HL-60 (cell line): ENCODE measurements around the gene DPY30.
"Not testable (repeated sequence)": the region's sequence is repeated elsewhere in the genome, so short reads cannot be mapped to it uniquely, and the experiment has no call there.

Source experiments
- CTCF ChIP-seq: IDR thresholded peaks from one replicate; pipeline ENCODE4 v1.5.1; 2011; ENCODE audit warnings: low read length, control low read depth, inconsistent platforms; ENCODE audit not compliant: insufficient read depth
- POLR2AphosphoS5 ChIP-seq: IDR thresholded peaks from 2 replicates; pipeline ENCODE4 v1.6.1; 2012; ENCODE audit warnings: low read depth
- TF ChIP-seq, protein P1 (sequence below): IDR thresholded peaks from 2 replicates; pipeline ENCODE4 v1.6.1; 2012; ENCODE audit warnings: low read depth; ENCODE audit not compliant: insufficient replicate concordance

DNA sequence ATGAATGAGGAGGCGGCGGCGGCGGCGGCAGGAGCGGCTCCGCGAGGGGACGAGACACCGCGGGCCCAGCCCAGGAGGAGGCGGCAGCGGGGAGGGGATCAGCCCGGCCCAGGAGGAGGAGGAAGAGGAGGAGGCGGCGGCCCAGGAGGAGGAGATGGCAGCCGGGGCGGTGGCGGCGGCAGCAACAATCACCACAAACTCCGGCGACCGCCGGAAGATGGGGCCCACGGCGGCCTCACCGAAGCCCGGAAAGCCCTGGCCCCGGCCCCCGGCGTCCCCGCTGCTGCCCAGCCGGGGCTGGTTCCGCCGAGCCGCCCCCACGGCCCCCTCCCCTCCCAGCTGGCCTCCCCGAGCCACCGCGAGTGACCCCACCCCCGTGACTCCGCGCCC lies 29.3 kb downstream of the DPY30 start:
- TF ChIP-seq, protein P1, sequence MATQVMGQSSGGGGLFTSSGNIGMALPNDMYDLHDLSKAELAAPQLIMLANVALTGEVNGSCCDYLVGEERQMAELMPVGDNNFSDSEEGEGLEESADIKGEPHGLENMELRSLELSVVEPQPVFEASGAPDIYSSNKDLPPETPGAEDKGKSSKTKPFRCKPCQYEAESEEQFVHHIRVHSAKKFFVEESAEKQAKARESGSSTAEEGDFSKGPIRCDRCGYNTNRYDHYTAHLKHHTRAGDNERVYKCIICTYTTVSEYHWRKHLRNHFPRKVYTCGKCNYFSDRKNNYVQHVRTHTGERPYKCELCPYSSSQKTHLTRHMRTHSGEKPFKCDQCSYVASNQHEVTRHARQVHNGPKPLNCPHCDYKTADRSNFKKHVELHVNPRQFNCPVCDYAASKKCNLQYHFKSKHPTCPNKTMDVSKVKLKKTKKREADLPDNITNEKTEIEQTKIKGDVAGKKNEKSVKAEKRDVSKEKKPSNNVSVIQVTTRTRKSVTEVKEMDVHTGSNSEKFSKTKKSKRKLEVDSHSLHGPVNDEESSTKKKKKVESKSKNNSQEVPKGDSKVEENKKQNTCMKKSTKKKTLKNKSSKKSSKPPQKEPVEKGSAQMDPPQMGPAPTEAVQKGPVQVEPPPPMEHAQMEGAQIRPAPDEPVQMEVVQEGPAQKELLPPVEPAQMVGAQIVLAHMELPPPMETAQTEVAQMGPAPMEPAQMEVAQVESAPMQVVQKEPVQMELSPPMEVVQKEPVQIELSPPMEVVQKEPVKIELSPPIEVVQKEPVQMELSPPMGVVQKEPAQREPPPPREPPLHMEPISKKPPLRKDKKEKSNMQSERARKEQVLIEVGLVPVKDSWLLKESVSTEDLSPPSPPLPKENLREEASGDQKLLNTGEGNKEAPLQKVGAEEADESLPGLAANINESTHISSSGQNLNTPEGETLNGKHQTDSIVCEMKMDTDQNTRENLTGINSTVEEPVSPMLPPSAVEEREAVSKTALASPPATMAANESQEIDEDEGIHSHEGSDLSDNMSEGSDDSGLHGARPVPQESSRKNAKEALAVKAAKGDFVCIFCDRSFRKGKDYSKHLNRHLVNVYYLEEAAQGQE, result not testable (repeated sequence)
- TF ChIP-seq POLR2AphosphoS5, CTCF: not testable (repeated sequence)
